K562 (cell line): Measurements from ENCODE around the gene CYP2E1. TPM values are rescaled to one million over a fixed set of nuclear protein-coding genes. Genes with fewer than 3 reads are reported as not detected.

ENCODE experiments used
- NR4A1 ChIP-seq, 2 experiments: fragments of 250-450 bp in 1 of 2; fragments of 450-650 bp in 1 of 2; sonication (Bioruptor Pico) in 1 of 2; IDR thresholded peaks; 2 replicates each; pipeline versions ENCODE4 v1.4.0 to v1.6.1; 2016 to 2020; ENCODE audit warnings: mild to moderate bottlenecking in 2 of 2, missing compliant biosample characterization in 1 of 2, missing genetic modification characterization in 1 of 2, moderate library complexity in 1 of 2
- RFX5 ChIP-seq: IDR thresholded peaks from 2 replicates; pipeline ENCODE4 v1.6.1; 2011; ENCODE audit warnings: low read depth, mild to moderate bottlenecking, improper control_type of control experiment, low read length
- SUPT5H ChIP-seq: fragments of 450-650 bp; IDR thresholded peaks from 2 replicates; pipeline ENCODE4 v1.6.1; 2016
- ZNF507 ChIP-seq: conservative IDR thresholded peaks from 2 replicates; pipeline ENCODE4 v1.6.1; 2017; ENCODE audit warnings: missing genetic modification characterization, missing compliant biosample characterization
- ZNF609 ChIP-seq: sonication (generic); formaldehyde crosslinking; IDR thresholded peaks from 2 replicates; pipeline ENCODE4 v1.8.1; 2023; ENCODE audit warnings: missing genetic modification reagents, mild to moderate bottlenecking, borderline replicate concordance
- polyA plus RNA-seq, 8 experiments: library from polyadenylated mRNA; depleted of rRNA in 4 of 8; stranded (reverse) in 5 of 8; unstranded in 3 of 8; fragments of >200 nt; fragmentation: Nextera tagmentation in 2 of 8; fragmentation: Illumina TruSeq in 1 of 8; extraction: Ambion mirVana in 2 of 8; extraction: Trizol in 1 of 8; gene quantifications; 2 replicates each; pipeline versions ENCODE4 v1.2.1 to v1.2.3, GENCODE V29; 2011 to 2014; ENCODE audit warnings: inconsistent platforms in 1 of 8, missing spikeins in 1 of 8
- total RNA-seq, 7 experiments: library from RNA; depleted of rRNA in 6 of 7; stranded (reverse); fragments of >200 nt in 6 of 7; fragmentation: Illumina TruSeq in 2 of 7; extraction: Trizol in 2 of 7; gene quantifications; 2 replicates each; pipeline versions ENCODE4 v1.2.1 to v1.2.3, GENCODE V29; 2011 to 2021; ENCODE audit warnings: low replicate concordance in 1 of 7
- TF ChIP-seq, protein P1 (sequence below), 2 experiments: fragments of 450-650 bp in 1 of 2; sonication (generic) in 1 of 2; formaldehyde crosslinking in 1 of 2; IDR thresholded peaks in 1 of 2; conservative IDR thresholded peaks in 1 of 2; 2 replicates each; pipeline versions ENCODE4 v1.6.1 to v1.8.1; 2016 to 2023; ENCODE audit warnings: mild to moderate bottlenecking in 2 of 2, moderate library complexity in 2 of 2, inconsistent platforms in 1 of 2, missing genetic modification reagents in 1 of 2
- TF ChIP-seq, protein P2 (sequence below): fragments of 450-650 bp; formaldehyde crosslinking; IDR thresholded peaks from 2 replicates; pipeline ENCODE4 v1.4.0; 2020; ENCODE audit warnings: mild to moderate bottlenecking, moderate library complexity

CYP2E1 gene
- total and polyA plus RNA-seq, 9 of the 15 experiments (the other 6 are each of a cell fraction or from before 2014, with no cell fraction given), result 0.07 to 1.6 (median 0.19) TPM; not detected in 2

DNA sequence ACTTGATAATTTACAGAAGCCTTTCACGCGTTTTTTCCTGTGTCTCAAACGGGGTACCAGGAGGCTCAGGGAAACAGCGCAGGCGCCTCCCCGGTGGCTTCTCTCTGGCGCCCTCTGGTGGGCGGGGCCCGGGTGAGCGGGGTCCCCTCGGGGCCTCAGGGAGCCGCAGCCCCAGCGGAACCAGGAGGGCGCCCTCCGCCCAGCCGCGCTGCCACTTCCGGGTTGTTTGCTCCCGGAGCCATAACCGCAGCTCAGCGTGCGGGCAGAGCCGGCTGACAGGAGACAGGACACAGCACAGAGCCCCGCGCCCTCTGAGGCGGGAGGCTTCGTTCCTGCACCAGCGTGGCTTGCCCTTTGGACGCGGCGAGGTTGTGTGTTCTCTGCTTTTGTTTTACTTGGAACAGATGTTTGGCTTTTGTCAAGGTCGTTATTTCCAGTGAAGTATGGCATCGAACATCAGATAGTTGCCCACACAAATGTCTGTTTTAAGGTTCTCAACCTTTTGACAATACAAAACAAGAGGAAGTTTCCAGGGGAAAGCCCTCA is 6.9 kb upstream of the CYP2E1 start (continued):
- TF ChIP-seq ZNF609 (CRISPR knock-in tag), result 0 out of 2 replicates have a peak, but pooled peaks have one; percentile 49
- TF ChIP-seq ZNF507 (tag), result no peak
- TF ChIP-seq SUPT5H, result peak; percentile 41; the same call in 1 of the 2 replicates
- no peak for TF ChIP-seq RFX5
- TF ChIP-seq, protein P1, sequence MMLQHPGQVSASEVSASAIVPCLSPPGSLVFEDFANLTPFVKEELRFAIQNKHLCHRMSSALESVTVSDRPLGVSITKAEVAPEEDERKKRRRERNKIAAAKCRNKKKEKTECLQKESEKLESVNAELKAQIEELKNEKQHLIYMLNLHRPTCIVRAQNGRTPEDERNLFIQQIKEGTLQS (IDR thresholded peaks at IDR 0.05), result no peak
- TF ChIP-seq, protein P1 (CRISPR knock-in tag; conservative IDR thresholded peaks at IDR 0.05), result 0 out of 2 replicates have a peak, but pooled peaks have one; percentile 15
- no peak for TF ChIP-seq NR4A1 (CRISPR knock-in tag; IDR thresholded peaks at IDR 0.05)
- no peak for TF ChIP-seq NR4A1 (tag; IDR thresholded peaks at IDR 0.05)
- TF ChIP-seq, protein P2, sequence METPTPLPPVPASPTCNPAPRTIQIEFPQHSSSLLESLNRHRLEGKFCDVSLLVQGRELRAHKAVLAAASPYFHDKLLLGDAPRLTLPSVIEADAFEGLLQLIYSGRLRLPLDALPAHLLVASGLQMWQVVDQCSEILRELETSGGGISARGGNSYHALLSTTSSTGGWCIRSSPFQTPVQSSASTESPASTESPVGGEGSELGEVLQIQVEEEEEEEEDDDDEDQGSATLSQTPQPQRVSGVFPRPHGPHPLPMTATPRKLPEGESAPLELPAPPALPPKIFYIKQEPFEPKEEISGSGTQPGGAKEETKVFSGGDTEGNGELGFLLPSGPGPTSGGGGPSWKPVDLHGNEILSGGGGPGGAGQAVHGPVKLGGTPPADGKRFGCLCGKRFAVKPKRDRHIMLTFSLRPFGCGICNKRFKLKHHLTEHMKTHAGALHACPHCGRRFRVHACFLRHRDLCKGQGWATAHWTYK, result 0 out of 2 replicates have a peak, but pooled peaks have one; percentile 53
